ENCODE measurements around the gene FOXP1. TPM values are rescaled to one million over a fixed set of nuclear protein-coding genes. Genes with fewer than 3 reads are reported as not detected.

The FOXP1 gene
- total and polyA plus RNA-seq, 9 of the 15 experiments (the other 6 are each of a cell fraction or from before 2014, with no cell fraction given), result 7.7 to 34.5 (median 13.7) TPM

DNA sequence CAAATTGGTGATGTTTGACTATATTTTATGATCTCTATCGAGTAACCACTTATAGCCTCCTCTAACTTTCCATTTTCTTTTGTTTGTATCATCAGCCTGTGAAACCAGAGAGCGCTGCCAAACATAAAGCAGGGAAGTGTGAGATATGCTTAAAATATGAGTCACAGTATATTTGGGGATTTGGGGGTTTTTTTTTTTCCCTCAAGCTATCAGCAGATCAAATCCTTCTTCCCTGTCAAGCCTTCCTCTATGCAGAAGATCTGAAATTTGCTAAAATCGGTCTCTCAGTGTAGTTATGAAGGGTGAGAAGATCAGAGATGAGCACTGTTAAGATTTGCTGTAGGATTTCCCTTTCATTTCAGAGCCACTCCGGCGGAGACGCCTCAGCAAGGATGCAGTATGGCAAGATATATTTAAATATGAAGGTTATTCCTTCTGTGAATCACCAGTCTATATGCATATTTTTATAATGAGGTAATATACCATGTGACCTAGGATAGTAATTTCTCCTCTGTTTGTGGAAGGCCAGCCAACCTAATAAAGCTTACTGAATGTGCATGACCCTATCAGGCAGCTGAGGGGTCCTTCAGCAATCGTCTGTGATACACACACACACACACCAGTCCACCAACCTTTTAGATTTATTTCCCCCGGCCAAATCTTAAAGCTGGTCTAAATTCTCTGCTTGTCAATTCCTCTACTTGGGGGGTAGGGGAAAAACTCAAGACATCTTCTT, 474.1 kb downstream of the FOXP1 start:
- intact Hi-C loops (cut with micrococcal nuclease) (no loop called here), in situ Hi-C loops (cut with MboI) (no loop called here)
- no peaks in the 10 kb centered on the region for H4K20me1 ChIP-seq (replicated peaks; ENCODE audit: control insufficient read depth, insufficient read depth, low read length)
- CTCF ChIA-PET (ENCODE audit: low intra/inter-chr PET ratio), result no interaction called here
- no peaks in the 10 kb centered on the region for H3K4me1 ChIP-seq (replicated peaks in 1 of 2; ENCODE audit: control insufficient read depth in 2 of 2, insufficient read depth in 2 of 2, low read length in 2 of 2)
- H3K9me3 ChIP-seq (replicated peaks; ENCODE audit: control insufficient read depth, insufficient read depth, low read depth, low read length), result no peaks in the 10 kb centered on the region
- H3K4me3 ChIP-seq, result no peak overlapping the region
- POLR2A ChIA-PET, result no interaction called here
- H3K9ac ChIP-seq (ENCODE audit: insufficient read depth in 1 of 2, low read depth in 2 of 2, low read length in 2 of 2), result no peak overlapping the region
- no peak overlapping the region for H3K27ac ChIP-seq (ENCODE audit: extremely low read depth, low read depth, low read length)
- H3K27me3 ChIP-seq (ENCODE audit: control insufficient read depth in 2 of 2, insufficient read depth in 2 of 2, low read length in 2 of 2), result no peaks in the 10 kb centered on the region
- no peak for ATAC-seq
- H3K4me2 ChIP-seq (ENCODE audit: insufficient read depth, low read length), result no peak overlapping the region
- FAIRE-seq, result no peak
- no peaks in the 10 kb centered on the region; the same call in 2 of the 3 replicates for H3K79me2 ChIP-seq (ENCODE audit: control insufficient read depth, insufficient read depth, low read length)
- WGBS (ENCODE audit: insufficient coverage, low coverage, missing lambda C conversion rate), result 72% methylated on average over 8 of the region's 8 CpGs
- no TSS peak for BruUV-seq (replicated peaks)
- H2AFZ ChIP-seq (ENCODE audit: low read depth, low read length), result no peak overlapping the region
- TF ChIP-seq, protein P1, sequence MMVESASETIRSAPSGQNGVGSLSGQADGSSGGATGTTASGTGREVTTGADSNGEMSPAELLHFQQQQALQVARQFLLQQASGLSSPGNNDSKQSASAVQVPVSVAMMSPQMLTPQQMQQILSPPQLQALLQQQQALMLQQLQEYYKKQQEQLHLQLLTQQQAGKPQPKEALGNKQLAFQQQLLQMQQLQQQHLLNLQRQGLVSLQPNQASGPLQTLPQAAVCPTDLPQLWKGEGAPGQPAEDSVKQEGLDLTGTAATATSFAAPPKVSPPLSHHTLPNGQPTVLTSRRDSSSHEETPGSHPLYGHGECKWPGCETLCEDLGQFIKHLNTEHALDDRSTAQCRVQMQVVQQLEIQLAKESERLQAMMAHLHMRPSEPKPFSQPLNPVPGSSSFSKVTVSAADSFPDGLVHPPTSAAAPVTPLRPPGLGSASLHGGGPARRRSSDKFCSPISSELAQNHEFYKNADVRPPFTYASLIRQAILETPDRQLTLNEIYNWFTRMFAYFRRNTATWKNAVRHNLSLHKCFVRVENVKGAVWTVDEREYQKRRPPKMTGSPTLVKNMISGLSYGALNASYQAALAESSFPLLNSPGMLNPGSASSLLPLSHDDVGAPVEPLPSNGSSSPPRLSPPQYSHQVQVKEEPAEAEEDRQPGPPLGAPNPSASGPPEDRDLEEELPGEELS (CRISPR knock-in tag; IDR thresholded peaks at IDR 0.05; ENCODE audit: borderline replicate concordance), result no peak
- TF ChIP-seq, protein P2, sequence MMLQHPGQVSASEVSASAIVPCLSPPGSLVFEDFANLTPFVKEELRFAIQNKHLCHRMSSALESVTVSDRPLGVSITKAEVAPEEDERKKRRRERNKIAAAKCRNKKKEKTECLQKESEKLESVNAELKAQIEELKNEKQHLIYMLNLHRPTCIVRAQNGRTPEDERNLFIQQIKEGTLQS (IDR thresholded peaks at IDR 0.05), result peak; percentile 27; the same call in 1 of the 2 replicates
- TF ChIP-seq, protein P2 (CRISPR knock-in tag; conservative IDR thresholded peaks at IDR 0.05), result no peak
- TF ChIP-seq FOSL1 (tag; conservative IDR thresholded peaks at IDR 0.05), result peak; percentile 46
- H3K36me3 ChIP-seq (ENCODE audit: control insufficient read depth, insufficient read depth, low read length), result peaks cover 46% of the 10 kb centered on the region
- H3K9me1 ChIP-seq (ENCODE audit: control insufficient read depth, insufficient read depth, low read length), result no peaks in the 10 kb centered on the region
- no peak for DNase-seq (ENCODE audit: extremely low read depth in 1 of 4, low spot score in 3 of 4)
